Glutamatergic neuron (in vitro differentiated cells): ENCODE data around the gene ZNF490. TPM values are rescaled to one million over a fixed set of nuclear protein-coding genes. Genes with fewer than 3 reads are reported as not detected.

Source experiments
- DNase-seq: peaks from one replicate; pipeline ENCODE4 v3.0.0; 2022
- H3K27ac Mint-ChIP-seq: one replicate; pipeline ENCODE4 v1.8.0; 2020; ENCODE audit warnings: mild to moderate bottlenecking, mixed read lengths, inconsistent platforms; ENCODE audit not compliant: unreplicated experiment
- H3K27me3 Mint-ChIP-seq: one replicate; pipeline ENCODE4 v1.8.0; 2020; ENCODE audit warnings: mild to moderate bottlenecking, moderate library complexity, mixed read lengths, inconsistent platforms; ENCODE audit not compliant: unreplicated experiment
- H3K36me3 Mint-ChIP-seq: one replicate; pipeline ENCODE4 v1.8.0; 2020; ENCODE audit warnings: mild to moderate bottlenecking, mixed read lengths, inconsistent platforms; ENCODE audit not compliant: unreplicated experiment
- H3K4me1 Mint-ChIP-seq: one replicate; pipeline ENCODE4 v1.8.0; 2020; ENCODE audit warnings: mild to moderate bottlenecking, low read depth, mixed read lengths, inconsistent platforms; ENCODE audit not compliant: unreplicated experiment
- H3K4me3 Mint-ChIP-seq: one replicate; pipeline ENCODE4 v1.8.0; 2020; ENCODE audit warnings: mild to moderate bottlenecking, mixed read lengths, inconsistent platforms; ENCODE audit not compliant: unreplicated experiment
- H3K9me3 Mint-ChIP-seq: one replicate; pipeline ENCODE4 v1.8.0; 2020; ENCODE audit warnings: mild to moderate bottlenecking, moderate library complexity, mixed read lengths, inconsistent platforms; ENCODE audit not compliant: unreplicated experiment
- CTCF ChIP-seq: fragments of 200-600 bp; sonication (generic); IDR thresholded peaks from one replicate; pipeline ENCODE4 v1.5.0; 2021; ENCODE audit not compliant: partially characterized antibody, unreplicated experiment
- total RNA-seq: library from RNA; stranded (reverse); fragmentation: NEBNext Ultra II Directional; extraction: Animal tissue kit (Norgen Biotek cat#: 25700); gene quantifications from one replicate; pipeline ENCODE4 v1.2.1, GENCODE V29; 2021; ENCODE audit not compliant: unreplicated experiment

Gene ZNF490
- total RNA-seq, 1 donor from 2014 or later, result 8.0 TPM

- peaks cover 2% of the 10 kb centered on the region for H3K27me3 Mint-ChIP-seq
- no peaks in the 10 kb centered on the region for H3K36me3 Mint-ChIP-seq
- TF ChIP-seq CTCF, result peak; percentile 97
- no peak overlapping the region for H3K27ac Mint-ChIP-seq
- H3K4me3 Mint-ChIP-seq, result no peak overlapping the region
- peak; percentile 94 for DNase-seq
- peaks cover 3% of the 10 kb centered on the region for H3K4me1 Mint-ChIP-seq
- H3K9me3 Mint-ChIP-seq, result no peaks in the 10 kb centered on the region
Observed at GRCh38 chr19:12564016-12564664, 46.5 kb downstream of the ZNF490 start.

- no peak overlapping the region for H3K4me3 Mint-ChIP-seq
- no peak overlapping the region for H3K27ac Mint-ChIP-seq
- peaks cover 6% of the 10 kb centered on the region for H3K9me3 Mint-ChIP-seq
- TF ChIP-seq CTCF, result no peak
- peaks cover 7% of the 10 kb centered on the region for H3K27me3 Mint-ChIP-seq
- peaks cover 2% of the 10 kb centered on the region for H3K4me1 Mint-ChIP-seq
- no peaks in the 10 kb centered on the region for H3K36me3 Mint-ChIP-seq
- no peak for DNase-seq
Observed at GRCh38 chr19:12555456-12555930, 55.1 kb downstream of the ZNF490 start.

- Mint-ChIP-seq H3K27me3 (peaks cover 7% of the 10 kb centered on the region), H3K9me3 (peaks cover 10% of the 10 kb centered on the region), H3K27ac (peak within 1 kb of the TSS; percentile 98), H3K4me1 (peaks cover 7% of the 10 kb centered on the region), H3K4me3 (peak within 1 kb of the TSS; percentile 98), H3K36me3 (no peaks in the 10 kb centered on the region)
- DNase-seq, result peak; percentile 90
- no peak for TF ChIP-seq CTCF
Observed at GRCh38 chr19:12551060-12551832, 59.4 kb downstream of the ZNF490 start, which contains the start of gene ZNF564. ZNF564 (minus strand) TSS chr19:12551482; CDS start chr19:12551332, 150 bp downstream.

- DNase-seq, result no peak
- Mint-ChIP-seq H3K27ac (no peak overlapping the region), H3K9me3 (peaks cover 13% of the 10 kb centered on the region), H3K36me3 (peaks cover 17% of the 10 kb centered on the region), H3K4me1 (peaks cover 5% of the 10 kb centered on the region), H3K27me3 (peaks cover 5% of the 10 kb centered on the region), H3K4me3 (no peak overlapping the region)
- no peak for TF ChIP-seq CTCF
Observed at GRCh38 chr19:12546903-12547302, 63.7 kb downstream of the ZNF490 start.

GRCh38 chr19:12546068-12546467 lies 64.5 kb downstream of the ZNF490 start:
- Mint-ChIP-seq H3K4me3 (no peak overlapping the region), H3K4me1 (peaks cover 5% of the 10 kb centered on the region), H3K36me3 (peaks cover 17% of the 10 kb centered on the region), H3K9me3 (peaks cover 8% of the 10 kb centered on the region), H3K27me3 (peaks cover 3% of the 10 kb centered on the region), H3K27ac (peak overlapping the region; percentile 33)
- no peak for TF ChIP-seq CTCF
- no peak for DNase-seq
